Non-pigmented ciliary epithelial cell (primary cell): Measurements from ENCODE around the gene KLF7.

Experiments
- DNase-seq: peaks from one replicate; pipeline ENCODE4 v3.0.0-alpha.2; 2010; ENCODE audit warnings: low read depth

The KLF7 gene

GRCh38 chr2:207123776-207124391 is 41.9 kb downstream of the KLF7 start:
- no peak for DNase-seq

GRCh38 chr2:207123335-207123744 is 42.4 kb downstream of the KLF7 start:
- DNase-seq, result no peak

- DNase-seq, result no peak
Measured at GRCh38 chr2:207122651-207123334, 43.0 kb downstream of the KLF7 start.

GRCh38 chr2:207121784-207122183 is 44.0 kb downstream of the KLF7 start:
- no peak for DNase-seq

- no peak for DNase-seq
Measured at GRCh38 chr2:207119048-207119447, 46.7 kb downstream of the KLF7 start.

- DNase-seq, result no peak
Measured at GRCh38 chr2:207117668-207118067, 48.1 kb downstream of the KLF7 start.

GRCh38 chr2:207115715-207116364 is 49.9 kb downstream of the KLF7 start:
- no peak for DNase-seq

- no peak for DNase-seq
Measured at GRCh38 chr2:207113414-207113813, 52.3 kb downstream of the KLF7 start.

GRCh38 chr2:207112785-207113184 is 53.0 kb downstream of the KLF7 start:
- no peak for DNase-seq

- DNase-seq, result no peak
Measured at GRCh38 chr2:207112383-207112782, 53.4 kb downstream of the KLF7 start.

GRCh38 chr2:207111757-207112156 is 54.0 kb downstream of the KLF7 start:
- no peak for DNase-seq

- no peak for DNase-seq
Measured at GRCh38 chr2:207110715-207111114, 55.0 kb downstream of the KLF7 start.

GRCh38 chr2:207110310-207110709 is 55.4 kb downstream of the KLF7 start:
- DNase-seq, result no peak

GRCh38 chr2:207109768-207110167 is 56.0 kb downstream of the KLF7 start:
- no peak for DNase-seq

- no peak for DNase-seq
Measured at GRCh38 chr2:207108440-207108839, 57.3 kb downstream of the KLF7 start.

GRCh38 chr2:207107551-207107950 is 58.2 kb downstream of the KLF7 start:
- DNase-seq, result no peak

- DNase-seq, result no peak
Measured at GRCh38 chr2:207107131-207107530, 58.6 kb downstream of the KLF7 start.

GRCh38 chr2:207103132-207103531 is 62.6 kb downstream of the KLF7 start:
- no peak for DNase-seq

GRCh38 chr2:207101984-207102383 is 63.8 kb downstream of the KLF7 start:
- DNase-seq, result no peak

- no peak for DNase-seq
Measured at GRCh38 chr2:207097278-207097677, 68.5 kb downstream of the KLF7 start.

- DNase-seq, result no peak
Measured at GRCh38 chr2:207095963-207096362, 69.8 kb downstream of the KLF7 start.

GRCh38 chr2:207093234-207093633 is 72.5 kb downstream of the KLF7 start:
- DNase-seq, result no peak

- no peak for DNase-seq
Measured at GRCh38 chr2:207092818-207093217, 72.9 kb downstream of the KLF7 start.
